Measurements from ENCODE around the gene CRABP1. TPM values are rescaled to one million over a fixed set of nuclear protein-coding genes. Genes with fewer than 3 reads are reported as not detected.
A peak's percentile ranks its signal among the peaks of the same experiment; 100 is the strongest.

Gene CRABP1
- total and polyA plus RNA-seq, 4 experiments from 2014 or later: not detected

DNA sequence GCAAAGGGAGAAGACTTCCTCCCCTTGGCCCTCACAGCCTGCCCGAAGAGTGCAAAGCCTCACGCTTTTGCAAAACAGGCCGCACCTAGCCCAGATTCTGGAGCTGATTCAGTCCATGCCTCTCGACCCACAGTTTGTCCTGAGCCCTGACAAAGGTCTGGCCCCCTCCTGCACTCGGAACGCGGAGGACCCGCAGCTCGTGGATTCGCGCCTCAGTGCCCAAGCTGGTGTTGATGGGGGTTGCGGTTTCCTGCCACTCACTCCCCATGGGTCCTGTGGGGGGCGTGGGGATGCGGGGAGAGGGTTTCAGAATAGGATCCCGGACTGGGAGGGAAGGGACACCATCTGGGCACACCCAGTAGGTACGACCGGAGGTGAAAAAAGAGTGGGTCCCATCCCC is 594 bp upstream of the CRABP1 start:
- peaks cover 0 to 2% (median 0%) of the 10 kb centered on the region in 8 donors for H3K9me3 Mint-ChIP-seq
- H3K27me3 Mint-ChIP-seq: peaks cover 22 to 39% of the 10 kb centered on the region in 2 donors
- intact Hi-C loops (cut with micrococcal nuclease): no loop called here
- no peak overlapping the region for H3K27ac ChIP-seq (ENCODE audit: low read depth, low read length)
- H3K9me3 ChIP-seq (ENCODE audit: control insufficient read depth in 1 of 2, low read length in 2 of 2): no peaks in the 10 kb centered on the region
- POLR2A ChIA-PET (ENCODE audit: partially characterized antibody): no interaction called here
- no peak overlapping the region for H3K4me3 ChIP-seq (ENCODE audit: low read length in 2 of 2)
- CTCF ChIA-PET (ENCODE audit: partially characterized antibody): interaction anchor here (0.6 kb wide), 1 partner anchor 31 kb away, joined by 3 read pairs; no protein-coding TSS in a partner anchor
- no peak overlapping the region for H3K4me3 Mint-ChIP-seq
- DNase-seq: no peak
- H3K36me3 ChIP-seq (ENCODE audit: insufficient read depth, low read length): no peaks in the 10 kb centered on the region
- no peaks in the 10 kb centered on the region for H3K4me1 ChIP-seq (ENCODE audit: insufficient read depth, low read length)
- no peaks in the 10 kb centered on the region for H3K36me3 Mint-ChIP-seq
- no peak overlapping the region for H3K27ac Mint-ChIP-seq
- H3K27me3 ChIP-seq (ENCODE audit: insufficient read depth, low read length): peaks cover 12% of the 10 kb centered on the region
- peaks cover 0 to 4% (median 3%) of the 10 kb centered on the region in 4 donors for H3K4me1 Mint-ChIP-seq

GRCh38 chr15:78341057-78341987 is 1.2 kb downstream of the CRABP1 start:
- H3K36me3 ChIP-seq (ENCODE audit: insufficient read depth, low read length): no peaks in the 10 kb centered on the region
- no peaks in the 10 kb centered on the region for H3K4me1 ChIP-seq (ENCODE audit: insufficient read depth, low read length)
- Mint-ChIP-seq H3K36me3 (no peaks in the 10 kb centered on the region), H3K9me3 (peaks cover 0 to 2% (median 0%) of the 10 kb centered on the region in 8 donors), H3K27ac (no peak overlapping the region), H3K4me1 (peaks cover 0 to 4% (median 3%) of the 10 kb centered on the region in 4 donors), H3K27me3 (peaks cover 30 to 44% of the 10 kb centered on the region in 2 donors), H3K4me3 (no peak overlapping the region)
- no peak overlapping the region for H3K4me3 ChIP-seq (ENCODE audit: low read length in 2 of 2)
- peaks cover 12% of the 10 kb centered on the region for H3K27me3 ChIP-seq (ENCODE audit: insufficient read depth, low read length)
- H3K27ac ChIP-seq (ENCODE audit: low read depth, low read length): no peak overlapping the region
- ChIA-PET POLR2A (ENCODE audit: partially characterized antibody) (no interaction called here), CTCF (ENCODE audit: partially characterized antibody) (no interaction called here)
- no peak for DNase-seq
- intact Hi-C loops (cut with micrococcal nuclease): no loop called here
- no peaks in the 10 kb centered on the region for H3K9me3 ChIP-seq (ENCODE audit: control insufficient read depth in 1 of 2, low read length in 2 of 2)

GRCh38 chr15:78342021-78342420 is 1.9 kb downstream of the CRABP1 start:
- H3K4me1 ChIP-seq (ENCODE audit: insufficient read depth, low read length): no peaks in the 10 kb centered on the region
- intact Hi-C loops (cut with micrococcal nuclease): no loop called here
- H3K27me3 ChIP-seq (ENCODE audit: insufficient read depth, low read length): peaks cover 12% of the 10 kb centered on the region
- H3K36me3 Mint-ChIP-seq: no peaks in the 10 kb centered on the region
- no peak overlapping the region for H3K27ac ChIP-seq (ENCODE audit: low read depth, low read length)
- no peaks in the 10 kb centered on the region for H3K36me3 ChIP-seq (ENCODE audit: insufficient read depth, low read length)
- H3K27ac Mint-ChIP-seq: no peak overlapping the region
- H3K9me3 ChIP-seq (ENCODE audit: control insufficient read depth in 1 of 2, low read length in 2 of 2): no peaks in the 10 kb centered on the region
- H3K9me3 Mint-ChIP-seq: peaks cover 0 to 2% (median 0%) of the 10 kb centered on the region in 8 donors
- H3K4me3 ChIP-seq (ENCODE audit: low read length in 2 of 2): no peak overlapping the region
- H3K4me1 Mint-ChIP-seq: peaks cover 0 to 4% (median 3%) of the 10 kb centered on the region in 4 donors
- no peak for DNase-seq
- peaks cover 30 to 46% of the 10 kb centered on the region in 2 donors for H3K27me3 Mint-ChIP-seq
- CTCF ChIA-PET (ENCODE audit: partially characterized antibody): no interaction called here
- no peak overlapping the region for H3K4me3 Mint-ChIP-seq
- POLR2A ChIA-PET (ENCODE audit: partially characterized antibody): no interaction called here

- Mint-ChIP-seq H3K27me3 (peaks cover 26 to 40% of the 10 kb centered on the region in 2 donors), H3K4me1 (peaks cover 0 to 4% (median 3%) of the 10 kb centered on the region in 4 donors), H3K36me3 (no peaks in the 10 kb centered on the region), H3K9me3 (peaks cover 0 to 2% (median 0%) of the 10 kb centered on the region in 8 donors), H3K4me3 (no peak overlapping the region), H3K27ac (no peak overlapping the region)
- intact Hi-C loops (cut with micrococcal nuclease): no loop called here
- POLR2A ChIA-PET (ENCODE audit: partially characterized antibody): no interaction called here
- Histone ChIP-seq H3K4me3 (ENCODE audit: low read length in 2 of 2) (no peak overlapping the region), H3K36me3 (ENCODE audit: insufficient read depth, low read length) (no peaks in the 10 kb centered on the region), H3K27ac (ENCODE audit: low read depth, low read length) (no peak overlapping the region), H3K4me1 (ENCODE audit: insufficient read depth, low read length) (no peaks in the 10 kb centered on the region), H3K9me3 (ENCODE audit: control insufficient read depth in 1 of 2, low read length in 2 of 2) (no peaks in the 10 kb centered on the region), H3K27me3 (ENCODE audit: insufficient read depth, low read length) (peaks cover 12% of the 10 kb centered on the region)
- CTCF ChIA-PET (ENCODE audit: partially characterized antibody): no interaction called here
- DNase-seq: no peak
Observed at GRCh38 chr15:78343276-78344060, 3.3 kb downstream of the CRABP1 start.

DNA sequence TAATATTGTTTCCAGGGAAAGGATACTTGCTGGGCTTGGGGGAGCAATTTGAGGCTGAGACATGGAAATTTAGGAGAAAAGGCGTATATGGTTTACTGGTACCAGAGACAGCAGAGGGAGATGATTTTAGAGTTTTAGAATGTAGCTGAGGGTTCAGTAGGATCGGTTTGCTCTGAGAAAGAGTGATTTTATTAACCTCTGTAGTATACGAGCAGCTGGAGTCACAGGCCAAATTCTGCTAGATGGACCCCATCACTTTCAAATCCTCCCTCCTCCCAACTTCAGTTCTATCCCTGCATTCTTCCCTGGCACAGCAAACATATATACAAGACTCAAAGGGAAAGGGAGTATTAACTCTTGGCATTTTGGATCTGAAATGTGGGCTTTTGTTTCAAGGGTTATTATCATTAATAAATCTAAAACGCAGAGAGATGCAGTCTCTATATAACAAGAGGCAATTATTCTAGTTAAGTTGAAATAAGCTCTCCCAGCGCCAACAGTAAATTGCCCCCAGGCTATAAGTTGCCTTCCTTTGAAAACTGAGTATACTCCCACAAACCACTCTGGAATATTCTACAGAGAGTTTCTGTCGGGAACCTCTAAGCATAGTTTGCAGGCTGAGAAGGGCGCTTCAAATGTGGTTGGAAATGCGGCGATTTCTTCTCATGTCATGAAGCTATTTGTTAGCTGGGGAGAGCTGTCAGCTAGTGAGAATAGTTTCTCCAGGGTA is 5.4 kb downstream of the CRABP1 start:
- no peaks in the 10 kb centered on the region for H3K9me3 Mint-ChIP-seq
- no peak for DNase-seq
- Histone ChIP-seq H3K9me3 (ENCODE audit: control insufficient read depth in 1 of 2, low read length in 2 of 2) (no peaks in the 10 kb centered on the region), H3K4me3 (ENCODE audit: low read length in 2 of 2) (no peak overlapping the region), H3K27me3 (ENCODE audit: insufficient read depth, low read length) (peaks cover 9% of the 10 kb centered on the region), H3K4me1 (ENCODE audit: insufficient read depth, low read length) (no peaks in the 10 kb centered on the region), H3K36me3 (ENCODE audit: insufficient read depth, low read length) (no peaks in the 10 kb centered on the region), H3K27ac (ENCODE audit: low read depth, low read length) (no peak overlapping the region)
- no peaks in the 10 kb centered on the region for H3K4me1 Mint-ChIP-seq
- H3K36me3 Mint-ChIP-seq: no peaks in the 10 kb centered on the region
- H3K27me3 Mint-ChIP-seq: peaks cover 18 to 26% of the 10 kb centered on the region in 2 donors
- ChIA-PET POLR2A (ENCODE audit: partially characterized antibody) (interaction anchor here (0.7 kb wide), 1 partner anchor 20 kb away, joined by 3 read pairs; no protein-coding TSS in a partner anchor), CTCF (ENCODE audit: partially characterized antibody) (no interaction called here)
- H3K4me3 Mint-ChIP-seq: no peak overlapping the region
- intact Hi-C loops (cut with micrococcal nuclease): no loop called here
- H3K27ac Mint-ChIP-seq: no peak overlapping the region

DNA sequence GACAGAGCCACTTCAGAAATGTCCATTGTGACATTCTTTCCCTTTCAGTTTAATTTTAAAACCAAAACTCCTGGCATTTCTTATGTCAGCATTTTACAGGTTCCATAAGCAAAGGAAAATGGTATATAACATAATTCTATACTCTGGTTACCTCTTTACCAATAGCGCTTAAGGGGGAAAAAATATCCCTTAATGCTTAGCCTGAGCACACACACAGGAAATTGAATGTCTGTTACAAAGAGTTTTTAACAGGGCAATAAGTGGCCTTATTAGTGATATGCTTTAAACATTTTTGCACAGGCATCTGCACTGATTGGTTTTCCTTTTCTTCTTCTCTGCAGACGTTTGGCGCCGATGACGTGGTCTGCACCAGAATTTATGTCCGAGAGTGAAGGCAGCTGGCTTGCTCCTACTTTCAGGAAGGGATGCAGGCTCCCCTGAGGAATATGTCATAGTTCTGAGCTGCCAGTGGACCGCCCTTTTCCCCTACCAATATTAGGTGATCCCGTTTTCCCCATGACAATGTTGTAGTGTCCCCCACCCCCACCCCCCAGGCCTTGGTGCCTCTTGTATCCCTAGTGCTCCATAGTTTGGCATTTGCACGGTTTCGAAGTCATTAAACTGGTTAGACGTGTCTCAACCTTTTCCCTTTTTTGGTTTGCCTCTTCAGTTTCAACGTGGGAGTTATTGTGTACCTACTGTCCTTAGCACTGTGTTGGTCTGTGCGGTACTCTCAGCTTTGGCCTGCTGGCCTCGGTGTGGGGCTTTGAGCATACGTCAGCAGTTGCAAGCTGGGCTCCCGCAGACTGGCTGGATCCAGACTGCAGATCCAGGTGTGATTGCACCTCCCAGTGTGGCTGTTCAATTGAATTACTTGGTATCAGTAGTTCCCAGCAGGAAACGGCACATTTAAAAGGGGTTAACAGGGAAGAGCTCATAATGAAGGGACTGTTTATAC is 7.7 kb downstream of the CRABP1 start:
- Histone ChIP-seq H3K4me3 (ENCODE audit: low read length in 2 of 2) (no peak overlapping the region), H3K36me3 (ENCODE audit: insufficient read depth, low read length) (no peaks in the 10 kb centered on the region), H3K9me3 (ENCODE audit: control insufficient read depth in 1 of 2, low read length in 2 of 2) (no peaks in the 10 kb centered on the region), H3K4me1 (ENCODE audit: insufficient read depth, low read length) (no peaks in the 10 kb centered on the region), H3K27ac (ENCODE audit: low read depth, low read length) (no peak overlapping the region), H3K27me3 (ENCODE audit: insufficient read depth, low read length) (no peaks in the 10 kb centered on the region)
- intact Hi-C loops (cut with micrococcal nuclease): no loop called here
- H3K27ac Mint-ChIP-seq: peak overlapping the region in 2 of 7 donors; percentile 8 to 11
- H3K4me1 Mint-ChIP-seq: no peaks in the 10 kb centered on the region
- H3K9me3 Mint-ChIP-seq: no peaks in the 10 kb centered on the region
- no peak overlapping the region for H3K4me3 Mint-ChIP-seq
- DNase-seq: no peak
- POLR2A ChIA-PET (ENCODE audit: partially characterized antibody): no interaction called here
- CTCF ChIA-PET (ENCODE audit: partially characterized antibody): no interaction called here
- no peaks in the 10 kb centered on the region for H3K36me3 Mint-ChIP-seq
- H3K27me3 Mint-ChIP-seq: peaks cover 15 to 17% of the 10 kb centered on the region in 2 donors
